UCSD-AML1 (cell line): ENCODE data around the gene BICDL1.
"Not testable (repeated sequence)": the region's sequence is repeated elsewhere in the genome, so short reads cannot be mapped to it uniquely, and the experiment has no call there.

Experiments
- DNase-seq: peaks from one replicate; lab custom pipeline; 2025; ENCODE audit not compliant: unreplicated experiment; lab: John Stamatoyannopoulos, UW

BICDL1 gene

GRCh38 chr12:119988472-119989360 is at the start of gene BICDL1:
Gene BICDL1 (plus strand): TSS chr12:119989236. CDS start chr12:119989869, 633 bp downstream.
- peak; percentile 51 for DNase-seq

- no peak for DNase-seq
Observed at GRCh38 chr12:119940897-119941296, 48.1 kb upstream of the BICDL1 start.

- no peak for DNase-seq
Observed at GRCh38 chr12:119942386-119942785, 46.6 kb upstream of the BICDL1 start.

- no peak for DNase-seq
Observed at GRCh38 chr12:119946213-119946612, 42.8 kb upstream of the BICDL1 start.

- DNase-seq: no peak
Observed at GRCh38 chr12:119949145-119949544, 39.9 kb upstream of the BICDL1 start.

GRCh38 chr12:119949594-119949993 is 39.4 kb upstream of the BICDL1 start:
- no peak for DNase-seq

- DNase-seq: no peak
Observed at GRCh38 chr12:119956047-119956446, 33.0 kb upstream of the BICDL1 start.

GRCh38 chr12:119957135-119957534 is 31.9 kb upstream of the BICDL1 start:
- no peak for DNase-seq

- no peak for DNase-seq
Observed at GRCh38 chr12:119959435-119959834, 29.6 kb upstream of the BICDL1 start.

- no peak for DNase-seq
Observed at GRCh38 chr12:119964123-119964522, 24.9 kb upstream of the BICDL1 start.

- no peak for DNase-seq
Observed at GRCh38 chr12:119964929-119965328, 24.1 kb upstream of the BICDL1 start.

GRCh38 chr12:119980242-119980641 is 8.8 kb upstream of the BICDL1 start:
- DNase-seq: no peak

GRCh38 chr12:119980702-119981101 is 8.3 kb upstream of the BICDL1 start:
- not testable (repeated sequence) for DNase-seq

- no peak for DNase-seq
Observed at GRCh38 chr12:119989361-119989730, 310 bp downstream of the BICDL1 start.

GRCh38 chr12:119989731-119990381 is 820 bp downstream of the BICDL1 start:
- DNase-seq: peak; percentile 67

GRCh38 chr12:119990382-119990874 is 1.4 kb downstream of the BICDL1 start:
- DNase-seq: no peak

- no peak for DNase-seq
Observed at GRCh38 chr12:119992129-119992705, 3.2 kb downstream of the BICDL1 start.

- DNase-seq: no peak
Observed at GRCh38 chr12:119994892-119995658, 6.0 kb downstream of the BICDL1 start.

- no peak for DNase-seq
Observed at GRCh38 chr12:119996417-119996816, 7.4 kb downstream of the BICDL1 start.

GRCh38 chr12:119998471-119999245 is 9.6 kb downstream of the BICDL1 start:
- no peak for DNase-seq
